ENCODE results near the gene CLDN7.

The CLDN7 gene

GRCh38 chr17:7306911-7307685 lies 44.8 kb upstream of the CLDN7 start, which contains the start of gene EIF5A:
Gene EIF5A, plus strand, starts transcription at chr17:7307628. Its CDS starts 2,008 bp downstream, at chr17:7309636.
- H3K4me3 ChIP-seq (ENCODE audit: low read depth, low read length), result peak within 1 kb of the TSS; percentile 80
- DNase-seq (ENCODE audit: low read depth), result peak; percentile 100
- TF ChIP-seq CTCF (IDR thresholded peaks at IDR 0.05; ENCODE audit: insufficient read depth, low read depth, low read length, missing control alignments), result no peak

GRCh38 chr17:7304179-7304578 lies 41.9 kb upstream of the CLDN7 start:
- H3K4me3 ChIP-seq (ENCODE audit: low read depth, low read length), result no peak overlapping the region
- no peak for TF ChIP-seq CTCF (IDR thresholded peaks at IDR 0.05; ENCODE audit: insufficient read depth, low read depth, low read length, missing control alignments)
- no peak for DNase-seq (ENCODE audit: low read depth)

GRCh38 chr17:7296189-7296861 lies 34.0 kb upstream of the CLDN7 start:
- peak; percentile 91 for TF ChIP-seq CTCF (IDR thresholded peaks at IDR 0.05; ENCODE audit: insufficient read depth, low read depth, low read length, missing control alignments)
- H3K4me3 ChIP-seq (ENCODE audit: low read depth, low read length), result no peak overlapping the region; the same call in 1 of the 2 replicates
- DNase-seq (ENCODE audit: low read depth), result peak; percentile 85

- TF ChIP-seq CTCF (IDR thresholded peaks at IDR 0.05; ENCODE audit: insufficient read depth, low read depth, low read length, missing control alignments), result no peak
- peak overlapping the region; percentile 13; the same call in 1 of the 2 replicates for H3K4me3 ChIP-seq (ENCODE audit: low read depth, low read length)
- DNase-seq (ENCODE audit: low read depth), result no peak
Observed at GRCh38 chr17:7295230-7296180, 33.2 kb upstream of the CLDN7 start.

- H3K4me3 ChIP-seq (ENCODE audit: low read depth, low read length), result peak within 1 kb of the TSS; percentile 13
- peak; percentile 69 for DNase-seq (ENCODE audit: low read depth)
- TF ChIP-seq CTCF (IDR thresholded peaks at IDR 0.05; ENCODE audit: insufficient read depth, low read depth, low read length, missing control alignments), result no peak
Observed at GRCh38 chr17:7294614-7295153, 32.4 kb upstream of the CLDN7 start, which contains the start of gene YBX2. Gene YBX2, minus strand, starts transcription at chr17:7294639. Its CDS starts 139 bp downstream, at chr17:7294500.
